Coronary artery (tissue), 2 donors: ENCODE measurements around the gene FRMD6.
A peak's percentile ranks its signal among the peaks of the same experiment; 100 is the strongest.
"Not testable (repeated sequence)": the region's sequence is repeated elsewhere in the genome, so short reads cannot be mapped to it uniquely, and the experiment has no call there.

Experiments
- DNase-seq: peaks from one replicate; pipeline ENCODE4 v3.0.0-alpha.2; 2017; ENCODE audit warnings: low spot score
- H3K27ac ChIP-seq, 2 donors: fragments of 200-600 bp; sonication (generic); one replicate each; pipeline ENCODE4 v1.5.1; 2016 to 2019
- H3K4me3 ChIP-seq: fragments of 200-600 bp; sonication (generic); 2 replicates; pipeline ENCODE4 v1.5.1; 2016; ENCODE audit warnings: mild to moderate bottlenecking, moderate library complexity
- CTCF ChIP-seq: fragments of 200-600 bp; sonication (generic); IDR thresholded peaks from one replicate; pipeline ENCODE4 v1.5.1; 2019; ENCODE audit warnings: antibody characterized with exemption

The FRMD6 gene

DNA sequence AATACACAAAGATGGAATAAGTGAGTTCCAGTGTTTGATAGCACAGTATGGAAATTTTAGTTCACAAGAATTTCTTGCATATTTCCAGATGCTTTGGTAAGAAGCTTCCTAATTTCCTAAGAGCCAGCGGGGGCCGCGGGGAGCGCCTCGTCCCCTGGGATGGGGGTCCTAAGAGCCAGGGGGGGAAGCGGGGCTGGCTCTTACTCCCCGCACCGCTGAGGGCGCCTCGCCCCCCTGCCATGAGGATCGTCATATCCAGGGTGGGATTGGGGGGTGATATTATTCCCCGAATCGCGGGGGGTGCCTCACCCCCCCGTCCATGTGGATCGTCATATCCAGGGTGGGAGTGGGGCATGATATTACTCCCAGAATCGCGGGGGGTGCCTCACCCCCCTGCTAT, 108.2 kb downstream of the FRMD6 start:
- TF ChIP-seq CTCF: no peak

DNA sequence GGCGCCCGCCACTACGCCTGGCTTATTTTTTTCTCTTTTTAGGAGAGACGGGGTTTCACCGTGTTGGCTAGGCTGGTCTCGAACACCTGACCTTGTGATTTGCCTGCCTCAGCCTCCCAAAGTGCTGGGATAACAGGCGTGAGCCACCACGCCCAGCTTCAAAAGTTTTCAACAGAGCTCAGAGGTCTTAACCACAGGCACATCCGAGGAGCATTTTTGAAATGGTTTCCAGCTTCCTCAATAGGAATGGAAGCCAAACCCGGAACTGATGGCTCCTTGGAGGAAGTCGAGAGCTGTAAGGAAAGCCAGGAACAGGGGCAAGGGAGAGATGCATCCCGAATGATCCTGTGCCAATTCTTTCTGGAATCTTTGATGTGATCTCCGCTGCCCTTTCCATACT, 114.0 kb downstream of the FRMD6 start:
- not testable (repeated sequence) for H3K27ac ChIP-seq, H3K4me3 ChIP-seq, DNase-seq

More for the DNA sequence above, 108.2 kb downstream of the FRMD6 start:
- no peak for DNase-seq
- no peak overlapping the region for H3K27ac ChIP-seq
- H3K4me3 ChIP-seq: no peak overlapping the region

- not testable (repeated sequence) for H3K4me3 ChIP-seq, DNase-seq, H3K27ac ChIP-seq
Measured at GRCh38 chr14:51766586-51766985, 114.9 kb downstream of the FRMD6 start.

GRCh38 chr14:51769261-51769660, 117.6 kb downstream of the FRMD6 start:
- not testable (repeated sequence) for DNase-seq, H3K27ac ChIP-seq, H3K4me3 ChIP-seq

- Histone ChIP-seq H3K4me3 (no peak overlapping the region), H3K27ac (no peak overlapping the region)
- no peak for TF ChIP-seq CTCF
- no peak for DNase-seq
Measured at GRCh38 chr14:51774209-51774608, 122.5 kb downstream of the FRMD6 start.

DNA sequence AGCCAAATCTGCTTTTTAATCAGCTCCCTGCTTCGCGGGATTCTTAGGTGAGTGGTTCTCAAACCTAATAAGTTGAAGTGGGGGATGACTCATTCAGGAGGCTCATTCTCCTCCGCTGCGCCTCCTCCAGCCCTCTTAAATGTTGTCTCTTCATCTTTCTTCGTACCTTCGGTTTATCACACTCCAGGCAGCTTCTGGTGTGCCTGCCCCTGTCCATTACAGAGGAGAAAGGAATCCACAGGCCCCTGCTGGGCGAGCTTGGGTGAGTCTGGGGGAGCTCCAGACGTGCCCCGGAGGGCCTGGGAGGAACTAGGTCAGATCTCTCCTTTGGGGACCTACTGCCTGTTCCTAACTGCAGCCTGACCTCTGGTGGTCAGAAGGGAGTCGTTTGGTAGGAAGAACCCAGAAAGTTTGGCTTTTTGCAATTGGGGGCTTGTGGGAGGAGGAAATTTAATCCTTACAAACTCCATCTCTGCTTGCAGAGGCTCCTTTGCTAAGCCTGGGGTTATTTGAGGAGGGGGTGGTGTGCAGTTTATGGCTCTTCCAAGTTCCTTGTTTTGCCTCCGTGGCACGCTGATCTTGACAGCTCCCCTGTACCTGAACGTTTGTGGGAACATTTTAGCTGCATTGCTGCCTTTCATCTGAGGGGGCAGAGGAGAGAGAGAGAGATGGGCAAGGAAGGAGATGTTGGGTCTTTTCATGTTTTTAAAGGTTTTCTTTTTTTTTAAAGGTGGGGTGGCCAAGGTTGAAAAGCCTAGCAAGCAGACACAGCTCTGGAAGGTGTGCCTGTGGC, 124.6 kb downstream of the FRMD6 start:
- DNase-seq: no peak
- Histone ChIP-seq H3K27ac (no peak overlapping the region), H3K4me3 (peak overlapping the region; percentile 17)
- peak; percentile 25 for TF ChIP-seq CTCF

- DNase-seq: no peak
- H3K4me3 ChIP-seq: peak overlapping the region; percentile 20
Measured at GRCh38 chr14:51780006-51780692, 128.4 kb downstream of the FRMD6 start.

More at GRCh38 chr14:51780006-51780692, 128.4 kb downstream of the FRMD6 start:
- H3K27ac ChIP-seq: no peak overlapping the region
- peak; percentile 68 for TF ChIP-seq CTCF
